Endothelial cell of umbilical vein (primary cell): ENCODE measurements around the gene AIG1.

Experiments used
- CTCF ChIP-seq, 2 donors: IDR thresholded peaks; 1 replicate in 1 of 2; 2 replicates in 1 of 2; pipeline ENCODE4 v1.5.1; 2011; ENCODE audit warnings: low read length in 2 of 2, mild to moderate bottlenecking in 2 of 2, moderate library complexity in 2 of 2, control low read depth in 1 of 2, inconsistent platforms in 1 of 2, low read depth in 1 of 2; ENCODE audit not compliant: insufficient read depth in 1 of 2; ENCODE audit errors: extremely low read depth in 1 of 2
- EZH2 ChIP-seq: IDR thresholded peaks from 2 replicates; pipeline ENCODE4 v1.6.1; 2012; ENCODE audit warnings: borderline replicate concordance, low read depth, mild to moderate bottlenecking, moderate library complexity, low read length, inconsistent platforms; ENCODE audit not compliant: severe bottlenecking
- GATA2 ChIP-seq: IDR thresholded peaks from 2 replicates; pipeline ENCODE4 v1.7.0; 2011; ENCODE audit warnings: low read depth, mild to moderate bottlenecking, moderate library complexity, mixed read lengths, low read length; ENCODE audit not compliant: insufficient read length, insufficient read depth
- JUN ChIP-seq: IDR thresholded peaks from 2 replicates; pipeline ENCODE4 v1.6.1; 2011; ENCODE audit warnings: borderline replicate concordance, low read depth; ENCODE audit not compliant: insufficient read length, insufficient read depth
- POLR2A ChIP-seq: IDR thresholded peaks from 2 replicates; pipeline ENCODE4 v1.6.1; 2012; ENCODE audit warnings: low read depth, mild to moderate bottlenecking, control low read depth, low read length
- POLR2AphosphoS5 ChIP-seq: IDR thresholded peaks from 2 replicates; pipeline ENCODE4 v1.6.1; 2012; ENCODE audit warnings: low read depth, mild to moderate bottlenecking, control low read depth, low read length, moderate library complexity; ENCODE audit not compliant: insufficient read depth

- TF ChIP-seq POLR2A = no peak
- no peak for TF ChIP-seq CTCF (IDR thresholded peaks at IDR 0.05; ENCODE audit: extremely low read depth in 1 of 2, insufficient read depth in 1 of 2, low read depth in 1 of 2, low read length in 2 of 2)
- no peak for TF ChIP-seq GATA2
- TF ChIP-seq EZH2 = no peak
- no peak for TF ChIP-seq POLR2AphosphoS5
- no peak for TF ChIP-seq JUN
Measured at GRCh38 chr6:143362192-143362558, 301.5 kb downstream of the AIG1 start.
